Stimulated activated CD4-positive, alpha-beta T cell treated with anti-CD3 and anti-CD28 coated beads, Interleukin-12 subunit alpha, Interleukin-12 subunit beta, amount 100 ng/mL, for 24 hours (primary cell): ENCODE results near the gene HMGA1.

ENCODE experiments used
- DNase-seq, 2 experiments: peaks; one replicate each; pipeline ENCODE4 v3.0.0-alpha.2; 2020; ENCODE audit warnings: low read depth in 2 of 2

HMGA1 gene, protein sequence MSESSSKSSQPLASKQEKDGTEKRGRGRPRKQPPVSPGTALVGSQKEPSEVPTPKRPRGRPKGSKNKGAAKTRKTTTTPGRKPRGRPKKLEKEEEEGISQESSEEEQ

GRCh38 chr6:34236443-34237315 lies at the start of gene HMGA1:
HMGA1 (plus strand) TSS chr6:34236873; CDS start chr6:34240781, 3,908 bp downstream.
- peak; percentile 80 to 90 for DNase-seq

DNA sequence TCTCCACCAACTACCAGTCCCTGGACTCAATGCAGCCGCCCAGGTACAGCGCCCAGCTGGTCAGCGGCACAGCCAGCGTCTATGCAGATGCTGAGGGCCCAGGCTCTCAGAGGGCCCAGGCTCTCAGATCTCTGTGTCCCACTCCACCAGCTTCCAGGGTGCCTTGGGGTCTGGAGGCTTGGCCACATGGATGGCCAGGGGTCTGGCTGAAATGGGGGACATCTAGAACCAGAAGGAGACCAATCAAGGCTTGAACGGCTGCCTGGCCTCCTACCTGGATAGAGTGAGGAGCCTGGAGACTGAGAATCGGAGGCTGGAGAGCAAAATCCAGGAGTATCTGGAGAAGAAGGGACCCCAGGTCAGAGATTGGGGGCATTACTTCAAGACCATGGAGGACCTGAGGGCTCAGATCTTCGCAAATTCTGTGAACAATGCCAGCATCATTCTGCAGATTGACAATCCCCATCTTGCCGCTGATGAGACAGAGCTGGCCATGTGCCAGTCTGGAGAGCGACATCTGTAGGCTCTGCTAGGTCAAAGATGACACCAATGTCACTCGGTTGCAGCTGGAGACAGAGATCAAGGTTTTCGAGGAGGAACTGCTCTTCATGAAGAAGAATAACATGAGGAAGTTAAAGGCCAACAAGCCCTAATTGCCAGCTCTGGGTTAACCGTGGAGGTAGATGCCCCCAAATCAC lies 46.7 kb upstream of the HMGA1 start:
- DNase-seq: peak in 1 of 2 experiments; percentile 16

- DNase-seq: no peak
Measured at GRCh38 chr6:34190504-34191122, 46.1 kb upstream of the HMGA1 start.

GRCh38 chr6:34194772-34195171 lies 41.9 kb upstream of the HMGA1 start:
- no peak for DNase-seq

GRCh38 chr6:34195726-34196115 lies 41.0 kb upstream of the HMGA1 start:
- no peak for DNase-seq

DNA sequence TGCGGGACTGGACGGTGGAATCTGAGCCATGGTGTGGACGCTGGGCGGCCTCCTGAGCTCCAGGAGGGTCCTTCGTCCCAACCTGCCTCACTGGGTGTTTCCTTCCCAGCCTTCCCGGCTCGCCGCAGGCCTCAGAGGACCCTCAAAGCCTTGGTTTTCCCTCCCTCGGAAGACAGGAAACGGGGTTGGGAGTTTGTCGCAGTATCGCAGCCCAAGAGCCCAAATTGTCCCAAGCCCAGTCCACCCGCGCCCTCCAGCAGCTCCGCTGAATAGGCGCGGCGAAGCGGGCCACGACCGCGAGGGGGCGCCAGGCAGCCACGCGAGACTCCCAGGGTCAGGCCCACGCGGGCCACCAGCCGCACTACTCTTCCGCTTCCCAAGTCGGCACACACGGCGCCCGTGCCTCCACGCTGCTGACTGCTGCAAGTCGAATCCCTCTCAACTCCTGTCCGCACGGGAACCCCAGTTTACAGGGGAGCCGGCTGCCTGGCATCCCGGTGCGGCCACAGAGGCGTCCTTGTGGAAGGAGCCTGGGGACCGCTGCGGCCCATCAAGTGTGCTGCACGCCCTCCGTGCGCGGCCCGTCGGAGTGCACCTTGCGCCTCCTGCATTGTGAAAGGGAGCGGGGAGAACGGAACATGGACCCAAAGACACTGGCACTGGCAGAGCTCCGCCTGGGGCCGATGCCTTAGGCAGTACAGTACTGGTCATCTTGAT lies 40.4 kb upstream of the HMGA1 start:
- DNase-seq: peak; percentile 81 to 89

GRCh38 chr6:34196833-34197195 lies 39.9 kb upstream of the HMGA1 start:
- DNase-seq: no peak

- no peak for DNase-seq
Measured at GRCh38 chr6:34200340-34200971, 36.2 kb upstream of the HMGA1 start.

DNA sequence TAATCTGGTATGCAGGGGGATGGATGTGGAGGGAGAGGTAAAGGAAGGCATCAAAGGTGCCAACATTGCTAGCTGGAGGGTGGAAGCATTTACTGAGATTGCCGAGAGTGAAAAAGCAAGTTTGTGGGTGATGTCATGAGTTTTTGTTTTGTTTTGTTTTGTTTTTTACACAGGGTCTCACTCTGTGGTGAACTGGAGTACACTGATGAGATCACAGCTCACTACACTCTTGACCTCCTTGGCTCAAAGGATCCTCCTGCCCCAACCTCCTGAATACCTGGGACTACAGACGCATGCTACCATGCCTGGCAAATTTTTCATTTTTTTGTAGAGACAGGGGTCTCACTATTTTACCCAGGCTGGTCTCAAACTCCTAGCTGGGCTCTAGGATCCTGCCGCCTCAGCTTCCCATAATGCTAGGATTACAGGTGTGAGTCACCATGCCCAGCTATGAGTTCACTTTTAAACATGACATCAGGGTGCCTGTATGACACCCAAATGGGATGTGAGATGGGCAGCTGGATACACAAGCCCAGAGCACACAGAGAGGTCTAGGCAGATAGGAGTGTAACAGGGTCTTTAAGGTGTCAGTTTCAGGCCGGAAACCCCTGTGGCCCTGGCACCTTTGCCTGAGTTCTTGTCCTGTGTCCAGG lies 35.1 kb upstream of the HMGA1 start:
- DNase-seq: no peak

- DNase-seq: no peak
Measured at GRCh38 chr6:34202329-34203201, 34.1 kb upstream of the HMGA1 start.

- DNase-seq: no peak
Measured at GRCh38 chr6:34204693-34205092, 32.0 kb upstream of the HMGA1 start.

GRCh38 chr6:34205466-34205865 lies 31.2 kb upstream of the HMGA1 start:
- DNase-seq: no peak

DNA sequence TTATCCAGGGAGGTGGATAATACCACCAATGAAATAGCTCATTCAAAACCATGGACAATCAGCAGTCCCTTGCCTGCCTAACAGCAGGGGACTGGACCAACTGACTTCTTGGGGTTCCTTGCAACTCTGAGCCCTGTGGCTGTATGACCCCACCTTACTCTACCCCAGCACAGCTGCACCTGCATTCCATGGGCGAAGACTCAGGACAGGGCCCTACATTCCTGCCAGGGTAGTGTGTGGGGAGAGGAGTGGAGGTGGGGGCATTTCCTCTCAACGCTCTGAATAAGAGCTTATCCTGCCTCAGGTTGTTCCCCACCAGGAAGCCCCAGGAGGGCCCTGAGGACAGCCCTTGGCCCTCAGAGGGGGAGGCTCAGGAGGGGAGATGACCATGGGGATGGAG lies 30.8 kb upstream of the HMGA1 start:
- no peak for DNase-seq

- no peak for DNase-seq
Measured at GRCh38 chr6:34206726-34207125, 29.9 kb upstream of the HMGA1 start.

GRCh38 chr6:34207695-34208443 lies 28.8 kb upstream of the HMGA1 start:
- no peak for DNase-seq

DNA sequence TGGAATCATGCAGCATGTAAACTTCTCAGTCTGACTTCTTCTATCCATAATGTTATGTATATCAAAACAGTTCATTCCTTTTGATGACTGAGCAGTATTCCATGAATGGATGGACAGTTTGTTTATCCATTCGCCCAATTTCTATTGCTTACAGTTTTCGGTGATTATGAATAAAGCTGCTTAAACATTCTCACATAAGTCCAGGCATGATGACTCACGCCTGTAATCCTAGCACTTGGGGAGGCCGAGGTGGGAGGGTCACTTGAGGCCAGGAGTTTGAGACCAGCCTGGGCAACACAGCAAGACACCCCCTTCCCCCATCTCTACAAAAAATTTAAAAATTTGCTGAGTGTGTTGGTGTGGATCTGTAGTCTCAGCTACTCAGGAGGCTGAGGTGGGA lies 22.9 kb upstream of the HMGA1 start:
- no peak for DNase-seq

DNA sequence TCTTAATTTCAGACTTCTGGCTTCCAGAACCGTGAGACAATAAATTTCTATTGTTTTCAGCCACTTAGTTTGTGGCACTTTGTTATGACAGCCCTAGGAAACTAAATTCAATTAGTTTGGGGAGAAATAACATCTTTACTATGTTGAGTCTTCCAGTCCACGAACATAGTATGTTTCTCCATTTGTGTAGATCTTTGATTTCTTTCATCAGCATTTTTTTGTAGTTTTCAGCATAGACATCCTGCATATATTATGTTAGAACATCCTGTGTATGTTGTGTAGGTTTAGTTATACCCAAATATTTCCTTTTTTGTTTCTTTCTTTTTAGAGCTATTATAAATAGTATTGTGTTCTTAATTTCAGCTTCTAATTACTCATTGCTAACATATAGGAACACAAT lies 18.0 kb upstream of the HMGA1 start:
- DNase-seq: no peak

- no peak for DNase-seq
Measured at GRCh38 chr6:34223381-34223955, 13.2 kb upstream of the HMGA1 start.
